GM18870 (cell line): Measurements from ENCODE around the gene STXBP6.
"Not testable (repeated sequence)": the region's sequence is repeated elsewhere in the genome, so short reads cannot be mapped to it uniquely, and the experiment has no call there.

Source experiments
- ATAC-seq: cut with Tn5 transposase; IDR thresholded peaks from one replicate; pipeline ENCODE4 v1.9.1; 2021; ENCODE audit warnings: moderate library complexity; ENCODE audit not compliant: unreplicated experiment

The STXBP6 gene

GRCh38 chr14:24990773-24991172 lies 59.2 kb downstream of the STXBP6 start:
- no peak for ATAC-seq

- ATAC-seq: no peak
Measured at GRCh38 chr14:24990050-24990449, 59.9 kb downstream of the STXBP6 start.

GRCh38 chr14:24988760-24989159 lies 61.2 kb downstream of the STXBP6 start:
- ATAC-seq: no peak

GRCh38 chr14:24986206-24986893 lies 63.6 kb downstream of the STXBP6 start:
- ATAC-seq: no peak

- ATAC-seq: no peak
Measured at GRCh38 chr14:24984846-24985589, 64.9 kb downstream of the STXBP6 start.

GRCh38 chr14:24982472-24983155 lies 67.3 kb downstream of the STXBP6 start:
- ATAC-seq: no peak

- ATAC-seq: peak; percentile 29
Measured at GRCh38 chr14:24979725-24980239, 70.2 kb downstream of the STXBP6 start.

GRCh38 chr14:24978862-24979724 lies 70.9 kb downstream of the STXBP6 start:
- peak; percentile 89 for ATAC-seq

- no peak for ATAC-seq
Measured at GRCh38 chr14:24976602-24977001, 73.3 kb downstream of the STXBP6 start.

GRCh38 chr14:24975393-24975792 lies 74.6 kb downstream of the STXBP6 start:
- no peak for ATAC-seq

- no peak for ATAC-seq
Measured at GRCh38 chr14:24974591-24975374, 75.2 kb downstream of the STXBP6 start.

GRCh38 chr14:24972844-24973243 lies 77.1 kb downstream of the STXBP6 start:
- ATAC-seq: no peak

GRCh38 chr14:24971255-24971654 lies 78.7 kb downstream of the STXBP6 start:
- ATAC-seq: no peak

GRCh38 chr14:24966579-24966964 lies 83.4 kb downstream of the STXBP6 start:
- no peak for ATAC-seq

GRCh38 chr14:24965934-24966578 lies 83.9 kb downstream of the STXBP6 start:
- no peak for ATAC-seq

GRCh38 chr14:24965578-24965933 lies 84.4 kb downstream of the STXBP6 start:
- no peak for ATAC-seq

- ATAC-seq: no peak
Measured at GRCh38 chr14:24964591-24964990, 85.4 kb downstream of the STXBP6 start.

GRCh38 chr14:24964048-24964447 lies 85.9 kb downstream of the STXBP6 start:
- no peak for ATAC-seq

GRCh38 chr14:24962118-24962517 lies 87.8 kb downstream of the STXBP6 start:
- not testable (repeated sequence) for ATAC-seq

- ATAC-seq: no peak
Measured at GRCh38 chr14:24960816-24961215, 89.1 kb downstream of the STXBP6 start.
